GM12875 (cell line): ENCODE data around the gene DAAM1.

ENCODE experiments used
- H3K4me3 ChIP-seq: one replicate; pipeline ENCODE4 v1.5.1; 2011; ENCODE audit warnings: low read depth, low read length, control low read depth
- CTCF ChIP-seq: IDR thresholded peaks from 2 replicates; pipeline ENCODE4 v1.5.1; 2011; ENCODE audit warnings: low read depth, mild to moderate bottlenecking, control low read depth, inconsistent platforms, low read length, moderate library complexity, borderline replicate concordance; ENCODE audit not compliant: insufficient read depth

DAAM1 gene

GRCh38 chr14:59271256-59271655 lies 82.8 kb downstream of the DAAM1 start:
- no peak overlapping the region for H3K4me3 ChIP-seq
- TF ChIP-seq CTCF = no peak

GRCh38 chr14:59271734-59272133 lies 83.3 kb downstream of the DAAM1 start:
- TF ChIP-seq CTCF = no peak
- H3K4me3 ChIP-seq = no peak overlapping the region

- H3K4me3 ChIP-seq = no peak overlapping the region
- no peak for TF ChIP-seq CTCF
Measured at GRCh38 chr14:59272633-59273032, 84.2 kb downstream of the DAAM1 start.

- no peak for TF ChIP-seq CTCF
- no peak overlapping the region for H3K4me3 ChIP-seq
Measured at GRCh38 chr14:59273737-59274136, 85.3 kb downstream of the DAAM1 start.

- TF ChIP-seq CTCF = no peak
- H3K4me3 ChIP-seq = no peak overlapping the region
Measured at GRCh38 chr14:59274991-59275391, 86.5 kb downstream of the DAAM1 start.

- H3K4me3 ChIP-seq = no peak overlapping the region
Measured at GRCh38 chr14:59275668-59276067, 87.2 kb downstream of the DAAM1 start.

GRCh38 chr14:59276235-59276634 lies 87.8 kb downstream of the DAAM1 start:
- no peak for TF ChIP-seq CTCF
- H3K4me3 ChIP-seq = no peak overlapping the region

More at GRCh38 chr14:59275668-59276067, 87.2 kb downstream of the DAAM1 start:
- TF ChIP-seq CTCF = no peak
